GM12872 (cell line): Measurements from ENCODE around the gene PPARD.

ENCODE experiments used
- CTCF ChIP-seq: IDR thresholded peaks from 3 replicates; pipeline ENCODE4 v1.5.1; 2011; ENCODE audit warnings: low read depth, mild to moderate bottlenecking, low read length, moderate library complexity; ENCODE audit not compliant: insufficient read depth

The PPARD gene

GRCh38 chr6:35457907-35458306 lies 115.5 kb downstream of the PPARD start:
- TF ChIP-seq CTCF = no peak

GRCh38 chr6:35461270-35461669 lies 118.9 kb downstream of the PPARD start:
- no peak for TF ChIP-seq CTCF

GRCh38 chr6:35463292-35463691 lies 120.9 kb downstream of the PPARD start:
- TF ChIP-seq CTCF = no peak

- no peak for TF ChIP-seq CTCF
These were observed 123.3 kb downstream of the PPARD start for GRCh38 chr6:35465646-35466045.

- TF ChIP-seq CTCF = peak; percentile 98
These were observed 126.0 kb downstream of the PPARD start, which contains the start of gene RPL10A for GRCh38 chr6:35468181-35468979. TSS of gene RPL10A (plus strand) at chr6:35468401. CDS start at chr6:35468435, 34 bp downstream.

- no peak for TF ChIP-seq CTCF
These were observed 126.8 kb downstream of the PPARD start for GRCh38 chr6:35468980-35469750.
